ENCODE measurements around the gene ZNF497. TPM values are rescaled to one million over a fixed set of nuclear protein-coding genes. Genes with fewer than 3 reads are reported as not detected.

Gene ZNF497
- total and polyA plus RNA-seq, 2 experiments from 2014 or later, result 1.6 to 4.3 TPM

- peaks cover 14% of the 10 kb centered on the region for H3K4me1 ChIP-seq (ENCODE audit: insufficient read depth)
- no peak overlapping the region for H3K4me2 ChIP-seq
- no peaks in the 10 kb centered on the region for H3K36me3 ChIP-seq (replicated peaks; ENCODE audit: insufficient read depth, low read depth)
- WGBS (ENCODE audit: low lambda C conversion rate, missing lambda C conversion rate), result 100% methylated on average over 1 of the region's 3 CpGs
- TF ChIP-seq EZH2 (IDR thresholded peaks at IDR 0.05; ENCODE audit: borderline replicate concordance) (no peak), CTCF (IDR thresholded peaks at IDR 0.05; ENCODE audit: poor library complexity) (no peak), EZH2phosphoT487 (IDR thresholded peaks at IDR 0.05; ENCODE audit: low read depth, severe bottlenecking, unreplicated experiment) (no peak)
- no peak overlapping the region for H3K4me3 ChIP-seq
- no peaks in the 10 kb centered on the region for H4K20me1 ChIP-seq (ENCODE audit: insufficient read depth, poor library complexity, severe bottlenecking)
- no peaks in the 10 kb centered on the region for H3K9me3 ChIP-seq (ENCODE audit: low read depth)
- peaks cover 8% of the 10 kb centered on the region for H3K27me3 ChIP-seq
- no peak for DNase-seq (ENCODE audit: low spot score)
- H3K27ac ChIP-seq, result no peak overlapping the region
- H2AFZ ChIP-seq, result no peak overlapping the region
- H3K79me2 ChIP-seq, result peaks cover 13% of the 10 kb centered on the region
- no peaks in the 10 kb centered on the region for H3K9me2 ChIP-seq (replicated peaks; ENCODE audit: insufficient read depth)
Observed at GRCh38 chr19:58399903-58400302, 37.4 kb upstream of the ZNF497 start.

- no peak overlapping the region for H3K4me3 ChIP-seq
- peaks cover 13% of the 10 kb centered on the region for H3K79me2 ChIP-seq
- DNase-seq (ENCODE audit: low spot score), result no peak
- no peak overlapping the region for H2AFZ ChIP-seq
- no peaks in the 10 kb centered on the region for H3K9me2 ChIP-seq (replicated peaks; ENCODE audit: insufficient read depth)
- H4K20me1 ChIP-seq (ENCODE audit: insufficient read depth, poor library complexity, severe bottlenecking), result no peaks in the 10 kb centered on the region
- TF ChIP-seq EZH2 (IDR thresholded peaks at IDR 0.05; ENCODE audit: borderline replicate concordance) (no peak), CTCF (IDR thresholded peaks at IDR 0.05; ENCODE audit: poor library complexity) (no peak), EZH2phosphoT487 (IDR thresholded peaks at IDR 0.05; ENCODE audit: low read depth, severe bottlenecking, unreplicated experiment) (no peak)
- no peaks in the 10 kb centered on the region for H3K9me3 ChIP-seq (ENCODE audit: low read depth)
- no peak overlapping the region for H3K4me2 ChIP-seq
- peaks cover 14% of the 10 kb centered on the region for H3K4me1 ChIP-seq (ENCODE audit: insufficient read depth)
- no peaks in the 10 kb centered on the region for H3K36me3 ChIP-seq (replicated peaks; ENCODE audit: insufficient read depth, low read depth)
- WGBS (ENCODE audit: low lambda C conversion rate, missing lambda C conversion rate), result 98% methylated on average over 6 of the region's 6 CpGs
- H3K27ac ChIP-seq, result no peak overlapping the region
- peaks cover 8% of the 10 kb centered on the region for H3K27me3 ChIP-seq
Observed at GRCh38 chr19:58398545-58398944, 36.0 kb upstream of the ZNF497 start.

- Histone ChIP-seq H3K36me3 (replicated peaks; ENCODE audit: insufficient read depth, low read depth) (no peaks in the 10 kb centered on the region), H3K79me2 (peaks cover 12% of the 10 kb centered on the region), H3K9me2 (replicated peaks; ENCODE audit: insufficient read depth) (no peaks in the 10 kb centered on the region), H3K27me3 (peaks cover 8% of the 10 kb centered on the region), H3K4me2 (no peak overlapping the region), H3K4me3 (no peak overlapping the region), H4K20me1 (ENCODE audit: insufficient read depth, poor library complexity, severe bottlenecking) (no peaks in the 10 kb centered on the region), H2AFZ (no peak overlapping the region), H3K9me3 (ENCODE audit: low read depth) (no peaks in the 10 kb centered on the region), H3K4me1 (ENCODE audit: insufficient read depth) (peaks cover 14% of the 10 kb centered on the region), H3K27ac (no peak overlapping the region)
- DNase-seq (ENCODE audit: low spot score), result no peak
- 94% methylated on average over 4 of the region's 4 CpGs for WGBS (ENCODE audit: low lambda C conversion rate, missing lambda C conversion rate)
- TF ChIP-seq CTCF (IDR thresholded peaks at IDR 0.05; ENCODE audit: poor library complexity), result no peak
- no peak for TF ChIP-seq EZH2phosphoT487 (IDR thresholded peaks at IDR 0.05; ENCODE audit: low read depth, severe bottlenecking, unreplicated experiment)
Observed at GRCh38 chr19:58398087-58398486, 35.5 kb upstream of the ZNF497 start.

GRCh38 chr19:58397533-58398037, 35.0 kb upstream of the ZNF497 start:
- Histone ChIP-seq H3K79me2 (peaks cover 7% of the 10 kb centered on the region), H3K4me3 (no peak overlapping the region), H4K20me1 (ENCODE audit: insufficient read depth, poor library complexity, severe bottlenecking) (peaks cover 2% of the 10 kb centered on the region), H3K9me3 (ENCODE audit: low read depth) (no peaks in the 10 kb centered on the region), H3K36me3 (replicated peaks; ENCODE audit: insufficient read depth, low read depth) (no peaks in the 10 kb centered on the region), H3K27ac (no peak overlapping the region), H3K27me3 (peaks cover 8% of the 10 kb centered on the region), H2AFZ (no peak overlapping the region), H3K4me1 (ENCODE audit: insufficient read depth) (peaks cover 14% of the 10 kb centered on the region), H3K9me2 (replicated peaks; ENCODE audit: insufficient read depth) (no peaks in the 10 kb centered on the region), H3K4me2 (no peak overlapping the region)
- TF ChIP-seq CTCF (IDR thresholded peaks at IDR 0.05; ENCODE audit: poor library complexity) (no peak), EZH2 (IDR thresholded peaks at IDR 0.05; ENCODE audit: borderline replicate concordance) (no peak), EZH2phosphoT487 (IDR thresholded peaks at IDR 0.05; ENCODE audit: low read depth, severe bottlenecking, unreplicated experiment) (no peak)
- no peak for DNase-seq (ENCODE audit: low spot score)
- WGBS (ENCODE audit: low lambda C conversion rate, missing lambda C conversion rate), result 83% methylated on average over 7 of the region's 7 CpGs

Measured in hepatocyte (in vitro differentiated cells).